ENCODE measurements around the gene EMC1. TPM values are rescaled to one million over a fixed set of nuclear protein-coding genes. Genes with fewer than 3 reads are reported as not detected.
"Not testable (repeated sequence)": the region's sequence is repeated elsewhere in the genome, so short reads cannot be mapped to it uniquely, and the experiment has no call there.

EMC1 gene
- total RNA-seq, 1 donor from 2014 or later: 27.6 TPM

GRCh38 chr1:19222979-19223824 is 28.1 kb downstream of the EMC1 start:
- no peaks in the 10 kb centered on the region for H3K27me3 ChIP-seq (ENCODE audit: low read depth)
- intact Hi-C loops (cut with micrococcal nuclease): no loop called here
- H3K9me3 ChIP-seq (replicated peaks): no peaks in the 10 kb centered on the region
- H3K4me3 ChIP-seq: no peak overlapping the region
- H3K4me1 ChIP-seq: peaks cover 23% of the 10 kb centered on the region
- TF ChIP-seq CTCF (IDR thresholded peaks at IDR 0.05; ENCODE audit: borderline replicate concordance): no peak
- DNase-seq: no peak
- H3K27ac ChIP-seq (replicated peaks): no peak overlapping the region
- H3K36me3 ChIP-seq: peaks cover 97% of the 10 kb centered on the region

- TF ChIP-seq CTCF (IDR thresholded peaks at IDR 0.05; ENCODE audit: borderline replicate concordance): no peak
- no peaks in the 10 kb centered on the region for H3K27me3 ChIP-seq (ENCODE audit: low read depth)
- H3K4me3 ChIP-seq: no peak overlapping the region
- no peaks in the 10 kb centered on the region for H3K9me3 ChIP-seq (replicated peaks)
- no peak for DNase-seq
- intact Hi-C loops (cut with micrococcal nuclease): no loop called here
- no peak overlapping the region for H3K27ac ChIP-seq (replicated peaks)
- H3K4me1 ChIP-seq: peaks cover 23% of the 10 kb centered on the region
- H3K36me3 ChIP-seq: peaks cover 97% of the 10 kb centered on the region
Observed at GRCh38 chr1:19222573-19222972, 28.8 kb downstream of the EMC1 start.

- DNase-seq: peak; percentile 20
Observed at GRCh38 chr1:19220991-19221390, 30.3 kb downstream of the EMC1 start.

GRCh38 chr1:19220080-19220846 is 31.1 kb downstream of the EMC1 start:
- TF ChIP-seq CTCF (IDR thresholded peaks at IDR 0.05; ENCODE audit: borderline replicate concordance): no peak
- DNase-seq: no peak
- H3K4me3 ChIP-seq: no peak overlapping the region
- peak overlapping the region; percentile 30 for H3K27ac ChIP-seq (replicated peaks)
- intact Hi-C loops (cut with micrococcal nuclease): no loop called here
- peaks cover 88% of the 10 kb centered on the region for H3K36me3 ChIP-seq
- no peaks in the 10 kb centered on the region for H3K9me3 ChIP-seq (replicated peaks)
- H3K27me3 ChIP-seq (ENCODE audit: low read depth): no peaks in the 10 kb centered on the region
- H3K4me1 ChIP-seq: peaks cover 23% of the 10 kb centered on the region

More at GRCh38 chr1:19220991-19221390, 30.3 kb downstream of the EMC1 start:
- intact Hi-C loops (cut with micrococcal nuclease): no loop called here
- H3K36me3 ChIP-seq: peaks cover 95% of the 10 kb centered on the region
- peak overlapping the region; percentile 5 for H3K27ac ChIP-seq (replicated peaks)
- no peak overlapping the region for H3K4me3 ChIP-seq
- peaks cover 23% of the 10 kb centered on the region for H3K4me1 ChIP-seq
- no peak for TF ChIP-seq CTCF (IDR thresholded peaks at IDR 0.05; ENCODE audit: borderline replicate concordance)
- H3K27me3 ChIP-seq (ENCODE audit: low read depth): no peaks in the 10 kb centered on the region
- no peaks in the 10 kb centered on the region for H3K9me3 ChIP-seq (replicated peaks)

- H3K4me1 ChIP-seq: peaks cover 23% of the 10 kb centered on the region
- no peak overlapping the region for H3K4me3 ChIP-seq
- H3K27me3 ChIP-seq (ENCODE audit: low read depth): no peaks in the 10 kb centered on the region
- H3K9me3 ChIP-seq (replicated peaks): no peaks in the 10 kb centered on the region
- no peak for DNase-seq
- no peak for TF ChIP-seq CTCF (IDR thresholded peaks at IDR 0.05; ENCODE audit: borderline replicate concordance)
- H3K27ac ChIP-seq (replicated peaks): no peak overlapping the region
- H3K36me3 ChIP-seq: peaks cover 79% of the 10 kb centered on the region
- intact Hi-C loops (cut with micrococcal nuclease): no loop called here
Observed at GRCh38 chr1:19219451-19219850, 31.9 kb downstream of the EMC1 start.

GRCh38 chr1:19216585-19216984 is 34.7 kb downstream of the EMC1 start:
- peaks cover 56% of the 10 kb centered on the region for H3K36me3 ChIP-seq
- H3K27ac ChIP-seq (replicated peaks); DNase-seq; H3K27me3 ChIP-seq (ENCODE audit: low read depth); H3K4me3 ChIP-seq; intact Hi-C loops (cut with micrococcal nuclease); H3K9me3 ChIP-seq (replicated peaks): not testable (repeated sequence)
- peaks cover 40% of the 10 kb centered on the region for H3K4me1 ChIP-seq
